ENCODE measurements around the gene EP400.

Gene EP400

DNA sequence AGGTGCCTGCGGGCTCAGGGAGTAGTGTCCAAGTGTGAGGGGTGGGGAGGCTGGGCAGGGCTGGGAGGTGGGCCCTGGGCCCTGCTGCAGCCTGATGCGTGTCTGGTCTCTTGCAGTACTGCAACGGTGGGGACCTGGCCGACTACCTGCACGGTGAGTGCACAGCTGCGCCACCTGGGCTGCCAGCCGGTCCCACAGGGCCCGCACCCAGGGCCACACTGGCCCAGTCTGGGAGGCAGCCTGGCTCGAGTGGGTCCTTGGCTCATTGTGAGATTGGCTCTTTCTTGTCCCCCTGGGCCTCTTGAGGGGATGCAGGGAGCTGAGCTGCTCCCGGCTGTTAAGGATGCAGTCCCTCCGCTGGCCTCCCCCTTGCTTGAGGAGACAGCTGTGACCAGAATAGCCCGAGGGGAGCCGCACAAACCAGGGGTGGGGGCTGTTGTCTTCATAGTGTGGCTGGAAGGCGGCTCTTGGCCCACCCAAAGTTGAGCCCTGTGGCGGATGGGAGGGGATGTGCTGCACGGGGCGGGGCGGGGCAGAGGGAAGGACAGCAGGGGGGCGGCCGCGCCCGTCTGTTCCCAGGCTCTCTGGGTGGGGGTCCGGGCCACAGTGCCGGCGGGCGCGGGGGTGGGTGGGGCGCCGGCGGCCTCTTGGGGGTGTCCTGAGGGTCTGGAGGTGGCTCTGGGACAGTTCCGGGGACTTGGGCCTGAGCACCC lies 42.2 kb upstream of the EP400 start:
- Histone ChIP-seq H3K9me3 (ENCODE audit: control insufficient read depth in 1 of 2, low read length in 2 of 2) (no peaks in the 10 kb centered on the region), H3K27ac (ENCODE audit: low read length) (no peak overlapping the region), H3K4me1 (ENCODE audit: control insufficient read depth in 1 of 2, insufficient read depth in 2 of 2, low read length in 2 of 2) (peaks cover 0 to 41% of the 10 kb centered on the region in 2 donors), H3K4me3 (ENCODE audit: low read depth in 1 of 2, low read length in 2 of 2) (no peak overlapping the region), H3K27me3 (ENCODE audit: low read depth, low read length) (no peaks in the 10 kb centered on the region), H3K36me3 (ENCODE audit: control insufficient read depth in 1 of 2, insufficient read depth in 2 of 2, low read length in 2 of 2) (peaks cover 8 to 56% of the 10 kb centered on the region in 2 donors)

DNA sequence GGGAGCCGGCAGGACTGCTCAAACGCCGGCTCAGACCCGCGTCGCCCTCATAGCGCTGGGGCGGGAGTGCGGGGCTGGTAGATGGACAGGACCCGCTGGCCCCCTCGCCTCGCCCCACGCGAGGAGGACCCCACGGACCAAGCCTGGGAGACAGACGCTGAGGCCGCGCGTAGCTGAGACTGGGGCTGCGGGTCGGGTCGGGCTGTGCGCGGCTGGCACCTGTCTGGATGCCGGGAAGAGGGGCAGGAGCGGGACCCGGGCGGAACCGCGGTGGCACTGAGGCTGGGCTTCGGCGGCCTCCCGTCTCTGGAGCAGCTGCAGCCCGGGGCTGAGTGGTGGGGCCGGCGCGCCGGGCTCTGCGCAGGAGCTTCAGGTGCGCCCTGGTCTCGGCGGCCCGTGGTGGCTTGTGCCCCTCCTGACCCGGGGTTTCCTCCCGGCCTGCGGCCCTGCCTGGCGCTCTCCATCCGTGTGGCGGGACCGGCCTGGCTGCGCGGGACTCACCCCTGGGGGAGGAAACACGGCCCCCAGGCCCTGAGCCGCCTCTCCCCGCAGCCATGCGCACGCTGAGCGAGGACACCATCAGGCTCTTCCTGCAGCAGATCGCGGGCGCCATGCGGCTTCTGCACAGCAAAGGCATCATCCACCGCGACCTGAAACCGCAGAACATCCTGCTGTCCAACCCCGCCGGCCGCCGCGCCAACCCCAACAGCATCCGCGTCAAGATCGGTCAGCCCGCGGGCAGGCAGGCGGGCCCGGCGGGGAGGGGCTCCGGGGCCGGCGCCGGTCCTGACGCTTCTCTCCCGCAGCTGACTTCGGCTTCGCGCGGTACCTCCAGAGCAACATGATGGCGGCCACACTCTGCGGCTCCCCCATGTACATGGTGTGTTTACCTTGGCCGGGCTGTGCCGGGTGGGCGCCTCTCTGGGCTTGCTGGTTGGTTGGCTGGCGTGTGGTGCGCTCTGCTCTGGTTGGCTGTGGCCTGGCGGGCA lies 41.4 kb upstream of the EP400 start:
- no peaks in the 10 kb centered on the region for H3K27me3 ChIP-seq (ENCODE audit: low read depth, low read length)
- no peak overlapping the region for H3K27ac ChIP-seq (ENCODE audit: low read length)
- H3K4me3 ChIP-seq (ENCODE audit: low read depth in 1 of 2, low read length in 2 of 2), result no peak overlapping the region
- no peaks in the 10 kb centered on the region for H3K9me3 ChIP-seq (ENCODE audit: control insufficient read depth in 1 of 2, low read length in 2 of 2)
- peaks cover 0 to 39% of the 10 kb centered on the region in 2 donors for H3K4me1 ChIP-seq (ENCODE audit: control insufficient read depth in 1 of 2, insufficient read depth in 2 of 2, low read length in 2 of 2)
- H3K36me3 ChIP-seq (ENCODE audit: control insufficient read depth in 1 of 2, insufficient read depth in 2 of 2, low read length in 2 of 2), result peaks cover 8 to 57% of the 10 kb centered on the region in 2 donors

DNA sequence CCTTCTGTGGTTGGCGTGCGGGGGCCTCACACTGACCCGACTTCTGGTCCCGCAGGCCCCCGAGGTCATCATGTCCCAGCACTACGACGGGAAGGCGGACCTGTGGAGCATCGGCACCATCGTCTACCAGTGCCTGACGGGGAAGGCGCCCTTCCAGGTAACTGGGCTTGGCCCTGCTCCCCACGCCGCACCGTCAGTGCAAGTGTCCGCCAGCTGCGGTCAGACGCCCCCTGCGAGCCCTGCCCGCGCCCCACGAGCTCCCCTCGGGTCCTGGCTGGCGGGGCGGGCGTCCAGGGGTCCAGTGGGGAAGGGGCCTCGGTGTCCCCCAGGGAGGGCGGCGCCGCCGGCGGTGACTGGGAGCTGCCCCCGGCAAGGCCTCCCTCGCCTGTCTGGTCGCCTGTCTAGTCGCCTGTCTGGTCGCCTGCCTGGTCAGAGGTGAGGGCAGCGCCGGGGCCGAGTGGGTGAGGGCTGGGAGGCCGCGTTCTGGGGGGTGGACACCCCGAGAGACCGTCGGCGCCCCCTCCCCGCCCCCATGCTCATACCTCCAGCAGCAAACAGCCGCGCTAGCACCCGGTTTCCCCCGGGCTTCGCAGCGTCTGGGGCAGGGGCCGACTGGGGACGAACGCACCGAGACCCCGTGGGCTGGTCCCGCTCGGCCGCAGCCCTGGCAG lies 40.5 kb upstream of the EP400 start:
- Histone ChIP-seq H3K9me3 (ENCODE audit: control insufficient read depth in 1 of 2, low read length in 2 of 2) (no peaks in the 10 kb centered on the region), H3K4me1 (ENCODE audit: control insufficient read depth in 1 of 2, insufficient read depth in 2 of 2, low read length in 2 of 2) (peaks cover 0 to 31% of the 10 kb centered on the region in 2 donors), H3K4me3 (ENCODE audit: low read depth in 1 of 2, low read length in 2 of 2) (no peak overlapping the region), H3K27ac (ENCODE audit: low read length) (no peak overlapping the region), H3K27me3 (ENCODE audit: low read depth, low read length) (no peaks in the 10 kb centered on the region), H3K36me3 (ENCODE audit: control insufficient read depth in 1 of 2, insufficient read depth in 2 of 2, low read length in 2 of 2) (peaks cover 9 to 65% of the 10 kb centered on the region in 2 donors)

DNA sequence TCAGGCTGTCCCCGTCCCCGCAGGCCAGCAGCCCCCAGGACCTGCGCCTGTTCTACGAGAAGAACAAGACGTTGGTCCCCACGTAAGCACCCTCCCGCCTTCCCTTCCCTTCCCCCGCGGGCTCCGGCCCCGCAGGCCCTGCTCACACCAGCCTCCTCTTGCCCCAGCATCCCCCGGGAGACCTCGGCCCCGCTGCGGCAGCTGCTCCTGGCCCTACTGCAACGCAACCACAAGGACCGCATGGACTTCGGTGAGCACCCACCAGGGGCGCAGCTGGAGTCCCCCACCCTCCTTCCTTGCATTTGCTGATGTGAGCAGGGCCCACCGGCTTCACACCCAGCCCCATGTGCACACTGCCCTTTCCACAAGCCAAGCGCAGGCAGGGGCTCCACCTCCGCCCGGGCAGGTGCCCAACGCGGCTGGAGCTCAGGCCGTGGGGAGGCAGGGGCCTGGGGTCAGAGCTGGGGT lies 40.0 kb upstream of the EP400 start:
- Histone ChIP-seq H3K4me1 (ENCODE audit: control insufficient read depth in 1 of 2, insufficient read depth in 2 of 2, low read length in 2 of 2) (peaks cover 0 to 25% of the 10 kb centered on the region in 2 donors), H3K9me3 (ENCODE audit: control insufficient read depth in 1 of 2, low read length in 2 of 2) (no peaks in the 10 kb centered on the region), H3K27me3 (ENCODE audit: low read depth, low read length) (no peaks in the 10 kb centered on the region), H3K4me3 (ENCODE audit: low read depth in 1 of 2, low read length in 2 of 2) (no peak overlapping the region), H3K36me3 (ENCODE audit: control insufficient read depth in 1 of 2, insufficient read depth in 2 of 2, low read length in 2 of 2) (peaks cover 14 to 70% of the 10 kb centered on the region in 2 donors), H3K27ac (ENCODE audit: low read length) (no peak overlapping the region)

DNA sequence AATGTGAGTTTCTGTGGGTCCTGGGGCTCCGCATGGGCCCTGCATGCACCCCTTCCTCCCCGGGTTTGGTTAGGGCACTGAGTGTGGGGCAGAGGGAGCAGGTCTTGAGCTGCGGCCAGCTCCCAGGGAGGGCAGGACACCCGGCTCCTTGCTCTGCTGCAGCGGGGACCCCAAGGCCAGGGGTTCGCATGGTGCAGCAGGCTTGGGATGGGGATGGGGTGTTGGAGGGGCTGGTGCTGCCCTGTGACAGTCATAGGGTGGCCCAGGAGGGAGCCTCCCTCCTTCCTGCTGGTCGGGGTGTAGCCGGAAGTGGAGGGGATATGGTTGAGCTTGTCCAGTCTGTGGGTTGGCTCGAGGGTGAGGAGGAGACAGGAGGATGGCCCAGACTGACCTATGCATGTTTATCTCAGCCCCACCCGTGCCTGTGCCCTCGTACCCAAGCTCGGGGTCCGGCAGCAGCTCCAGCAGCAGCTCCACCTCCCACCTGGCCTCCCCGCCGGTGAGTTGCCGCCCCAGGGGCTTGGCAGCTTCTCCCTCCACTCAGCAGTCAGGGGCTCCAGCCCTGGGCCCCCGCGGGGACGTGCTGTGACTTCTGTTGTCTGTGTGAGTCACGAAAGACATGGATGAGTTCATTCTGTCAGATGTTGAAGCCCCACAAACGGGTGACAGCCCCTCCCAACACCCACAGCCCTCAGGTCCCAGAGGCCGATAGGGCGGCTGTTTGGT lies 39.3 kb upstream of the EP400 start:
- peaks cover 15 to 73% of the 10 kb centered on the region in 2 donors for H3K36me3 ChIP-seq (ENCODE audit: control insufficient read depth in 1 of 2, insufficient read depth in 2 of 2, low read length in 2 of 2)

DNA sequence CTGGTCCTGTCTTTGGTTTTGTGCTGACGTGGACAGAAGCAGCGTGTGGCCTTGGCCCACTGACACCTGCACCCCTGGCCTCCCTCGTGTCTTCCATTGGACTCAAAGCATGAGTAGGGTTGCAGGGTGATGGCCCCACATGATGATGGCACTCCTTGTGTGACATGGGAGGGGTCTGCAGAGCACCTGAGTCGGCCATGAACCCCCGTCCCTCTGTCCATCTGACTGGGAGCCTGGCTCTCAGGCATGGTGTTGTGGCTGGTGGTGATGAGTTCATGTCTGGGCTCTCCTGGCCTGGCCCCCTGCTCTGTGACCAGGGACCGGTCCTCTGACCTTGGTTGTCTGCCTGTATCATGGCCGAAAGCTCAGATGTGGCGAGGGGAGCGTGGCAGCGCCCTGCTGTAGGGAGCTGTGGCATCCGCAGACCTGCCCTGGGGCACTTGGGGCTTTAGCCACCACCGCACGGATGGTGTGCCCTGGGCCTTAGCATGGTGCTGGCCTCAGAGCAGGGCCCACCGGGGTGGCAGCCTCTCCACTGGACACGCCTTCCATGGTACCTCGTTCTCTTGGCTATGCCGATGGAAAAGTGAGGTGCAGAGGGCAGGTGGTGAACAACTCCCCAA lies 38.6 kb upstream of the EP400 start:
- H3K27me3 ChIP-seq (ENCODE audit: low read depth, low read length), result no peaks in the 10 kb centered on the region
- no peaks in the 10 kb centered on the region for H3K9me3 ChIP-seq (ENCODE audit: control insufficient read depth in 1 of 2, low read length in 2 of 2)
- H3K4me3 ChIP-seq (ENCODE audit: low read depth in 1 of 2, low read length in 2 of 2), result no peak overlapping the region
- H3K36me3 ChIP-seq (ENCODE audit: control insufficient read depth in 1 of 2, insufficient read depth in 2 of 2, low read length in 2 of 2), result peaks cover 15 to 79% of the 10 kb centered on the region in 2 donors
- H3K27ac ChIP-seq (ENCODE audit: low read length), result no peak overlapping the region
- H3K4me1 ChIP-seq (ENCODE audit: control insufficient read depth in 1 of 2, insufficient read depth in 2 of 2, low read length in 2 of 2), result peaks cover 0 to 15% of the 10 kb centered on the region in 2 donors

More for the DNA sequence above, 39.3 kb upstream of the EP400 start:
- no peak overlapping the region for H3K27ac ChIP-seq (ENCODE audit: low read length)
- no peak overlapping the region for H3K4me3 ChIP-seq (ENCODE audit: low read depth in 1 of 2, low read length in 2 of 2)
- H3K27me3 ChIP-seq (ENCODE audit: low read depth, low read length), result no peaks in the 10 kb centered on the region
- H3K4me1 ChIP-seq (ENCODE audit: control insufficient read depth in 1 of 2, insufficient read depth in 2 of 2, low read length in 2 of 2), result peaks cover 0 to 19% of the 10 kb centered on the region in 2 donors
- H3K9me3 ChIP-seq (ENCODE audit: control insufficient read depth in 1 of 2, low read length in 2 of 2), result no peaks in the 10 kb centered on the region

DNA sequence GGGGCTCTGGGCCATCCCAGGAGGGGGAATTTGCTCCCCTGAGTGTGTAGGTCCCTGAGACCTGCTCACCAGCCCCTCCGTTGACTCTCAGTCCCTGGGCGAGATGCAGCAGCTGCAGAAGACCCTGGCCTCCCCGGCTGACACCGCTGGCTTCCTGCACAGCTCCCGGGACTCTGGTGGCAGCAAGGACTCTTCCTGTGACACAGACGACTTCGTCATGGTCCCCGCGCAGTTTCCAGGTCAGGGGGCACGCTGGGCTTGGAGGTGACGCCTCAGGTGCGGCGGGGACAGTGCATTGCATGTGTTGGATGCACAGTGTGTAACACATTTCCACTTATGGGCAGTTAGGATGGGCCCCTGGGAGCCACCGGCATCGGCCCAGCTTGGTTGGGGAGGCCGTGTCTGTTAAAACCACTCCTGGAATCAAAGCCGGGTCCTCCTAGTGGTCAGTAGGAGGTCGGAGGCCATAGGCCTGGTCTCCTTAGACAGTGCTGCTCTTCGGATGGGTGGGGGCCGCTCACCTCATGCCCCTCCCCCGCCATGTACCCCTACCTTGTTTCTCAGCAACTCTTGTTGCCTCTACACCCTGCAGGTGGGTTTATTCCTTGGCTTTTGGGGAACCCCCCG lies 37.8 kb upstream of the EP400 start:
- Histone ChIP-seq H3K27ac (ENCODE audit: low read length) (no peak overlapping the region), H3K36me3 (ENCODE audit: control insufficient read depth in 1 of 2, insufficient read depth in 2 of 2, low read length in 2 of 2) (peaks cover 18 to 86% of the 10 kb centered on the region in 2 donors), H3K4me1 (ENCODE audit: control insufficient read depth in 1 of 2, insufficient read depth in 2 of 2, low read length in 2 of 2) (peaks cover 0 to 15% of the 10 kb centered on the region in 2 donors), H3K9me3 (ENCODE audit: control insufficient read depth in 1 of 2, low read length in 2 of 2) (no peaks in the 10 kb centered on the region), H3K4me3 (ENCODE audit: low read depth in 1 of 2, low read length in 2 of 2) (peak overlapping the region in 1 of 2 donors; percentile 10), H3K27me3 (ENCODE audit: low read depth, low read length) (no peaks in the 10 kb centered on the region)

DNA sequence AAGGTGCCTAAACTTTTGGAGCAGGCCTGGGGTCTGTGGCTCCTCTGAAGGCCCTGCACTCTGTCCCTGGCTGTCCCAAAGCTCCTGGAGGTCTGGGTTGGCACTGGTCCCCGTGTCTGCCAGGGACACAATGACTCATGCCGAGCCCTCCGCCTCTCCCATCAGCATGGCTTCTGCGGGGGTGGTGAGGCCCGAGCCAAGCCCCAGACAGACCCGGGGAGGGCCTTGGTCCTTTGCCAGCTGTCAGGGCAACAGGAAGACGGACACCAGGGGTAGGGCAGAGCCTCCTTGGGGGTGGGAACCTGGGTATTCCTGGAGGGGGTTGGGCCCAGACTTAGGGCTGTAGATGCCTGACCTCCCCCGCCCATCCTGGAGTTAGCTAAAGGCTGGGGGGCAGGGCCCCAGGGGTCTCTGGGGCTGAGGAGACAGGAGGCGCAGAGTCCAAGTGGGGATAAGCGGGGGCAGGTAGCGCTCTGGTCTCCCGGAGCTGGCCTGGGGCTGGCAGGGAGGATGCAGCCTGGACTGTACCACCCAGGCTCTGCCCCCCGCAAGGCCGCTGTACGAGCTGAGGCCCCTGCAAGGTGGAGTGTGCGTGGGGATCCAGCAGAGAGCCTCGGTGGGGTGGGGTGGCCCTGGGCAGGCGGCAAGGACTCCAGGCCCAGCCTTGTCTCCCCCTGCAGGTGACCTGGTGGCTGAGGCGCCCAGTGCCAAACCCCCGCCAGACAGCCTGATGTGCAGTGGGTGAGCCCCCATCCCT lies 37.0 kb upstream of the EP400 start:
- peaks cover 18 to 85% of the 10 kb centered on the region in 2 donors for H3K36me3 ChIP-seq (ENCODE audit: control insufficient read depth in 1 of 2, insufficient read depth in 2 of 2, low read length in 2 of 2)
- no peak overlapping the region for H3K27ac ChIP-seq (ENCODE audit: low read length)
- no peaks in the 10 kb centered on the region for H3K9me3 ChIP-seq (ENCODE audit: control insufficient read depth in 1 of 2, low read length in 2 of 2)
- peaks cover 0 to 15% of the 10 kb centered on the region in 2 donors for H3K4me1 ChIP-seq (ENCODE audit: control insufficient read depth in 1 of 2, insufficient read depth in 2 of 2, low read length in 2 of 2)
- H3K4me3 ChIP-seq (ENCODE audit: low read depth in 1 of 2, low read length in 2 of 2), result peak overlapping the region in 1 of 2 donors; percentile 10
- no peaks in the 10 kb centered on the region for H3K27me3 ChIP-seq (ENCODE audit: low read depth, low read length)

DNA sequence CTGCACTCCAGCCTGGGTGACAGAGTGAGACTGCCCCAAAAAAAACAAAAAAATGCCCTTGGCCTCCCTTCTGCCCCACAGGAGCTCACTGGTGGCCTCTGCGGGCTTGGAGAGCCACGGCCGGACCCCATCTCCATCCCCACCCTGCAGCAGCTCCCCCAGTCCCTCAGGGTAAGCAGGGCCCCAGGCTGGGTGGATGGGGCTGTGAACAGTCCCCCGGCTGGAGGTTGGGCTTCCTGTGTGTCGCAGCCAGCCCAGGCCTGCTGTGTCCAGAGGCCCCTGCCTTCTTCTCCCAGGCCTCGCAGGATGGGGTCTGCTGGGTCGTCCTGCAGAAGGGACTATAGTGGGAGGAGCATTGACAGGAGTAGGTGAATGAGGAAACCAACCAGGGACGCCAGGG lies 36.1 kb upstream of the EP400 start:
- no peaks in the 10 kb centered on the region for H3K27me3 ChIP-seq (ENCODE audit: low read depth, low read length)
- H3K36me3 ChIP-seq (ENCODE audit: control insufficient read depth in 1 of 2, insufficient read depth in 2 of 2, low read length in 2 of 2), result peaks cover 18 to 87% of the 10 kb centered on the region in 2 donors
- no peak overlapping the region for H3K4me3 ChIP-seq (ENCODE audit: low read depth in 1 of 2, low read length in 2 of 2)
- no peak overlapping the region for H3K27ac ChIP-seq (ENCODE audit: low read length)
- H3K9me3 ChIP-seq (ENCODE audit: control insufficient read depth in 1 of 2, low read length in 2 of 2), result no peaks in the 10 kb centered on the region
- H3K4me1 ChIP-seq (ENCODE audit: control insufficient read depth in 1 of 2, insufficient read depth in 2 of 2, low read length in 2 of 2), result peaks cover 0 to 15% of the 10 kb centered on the region in 2 donors

All from muscle layer of duodenum (tissue), 2 donors.